Measurements from ENCODE around the gene PLPPR1. TPM values are rescaled to one million over a fixed set of nuclear protein-coding genes. Genes with fewer than 3 reads are reported as not detected.
A peak's percentile ranks its signal among the peaks of the same experiment; 100 is the strongest.

Gene PLPPR1
- total and polyA plus RNA-seq, 2 of the 13 experiments (the other 11 are each of a cell fraction or from before 2014, with no cell fraction given): 16.0 to 84.7 TPM

- TF ChIP-seq, protein P1, sequence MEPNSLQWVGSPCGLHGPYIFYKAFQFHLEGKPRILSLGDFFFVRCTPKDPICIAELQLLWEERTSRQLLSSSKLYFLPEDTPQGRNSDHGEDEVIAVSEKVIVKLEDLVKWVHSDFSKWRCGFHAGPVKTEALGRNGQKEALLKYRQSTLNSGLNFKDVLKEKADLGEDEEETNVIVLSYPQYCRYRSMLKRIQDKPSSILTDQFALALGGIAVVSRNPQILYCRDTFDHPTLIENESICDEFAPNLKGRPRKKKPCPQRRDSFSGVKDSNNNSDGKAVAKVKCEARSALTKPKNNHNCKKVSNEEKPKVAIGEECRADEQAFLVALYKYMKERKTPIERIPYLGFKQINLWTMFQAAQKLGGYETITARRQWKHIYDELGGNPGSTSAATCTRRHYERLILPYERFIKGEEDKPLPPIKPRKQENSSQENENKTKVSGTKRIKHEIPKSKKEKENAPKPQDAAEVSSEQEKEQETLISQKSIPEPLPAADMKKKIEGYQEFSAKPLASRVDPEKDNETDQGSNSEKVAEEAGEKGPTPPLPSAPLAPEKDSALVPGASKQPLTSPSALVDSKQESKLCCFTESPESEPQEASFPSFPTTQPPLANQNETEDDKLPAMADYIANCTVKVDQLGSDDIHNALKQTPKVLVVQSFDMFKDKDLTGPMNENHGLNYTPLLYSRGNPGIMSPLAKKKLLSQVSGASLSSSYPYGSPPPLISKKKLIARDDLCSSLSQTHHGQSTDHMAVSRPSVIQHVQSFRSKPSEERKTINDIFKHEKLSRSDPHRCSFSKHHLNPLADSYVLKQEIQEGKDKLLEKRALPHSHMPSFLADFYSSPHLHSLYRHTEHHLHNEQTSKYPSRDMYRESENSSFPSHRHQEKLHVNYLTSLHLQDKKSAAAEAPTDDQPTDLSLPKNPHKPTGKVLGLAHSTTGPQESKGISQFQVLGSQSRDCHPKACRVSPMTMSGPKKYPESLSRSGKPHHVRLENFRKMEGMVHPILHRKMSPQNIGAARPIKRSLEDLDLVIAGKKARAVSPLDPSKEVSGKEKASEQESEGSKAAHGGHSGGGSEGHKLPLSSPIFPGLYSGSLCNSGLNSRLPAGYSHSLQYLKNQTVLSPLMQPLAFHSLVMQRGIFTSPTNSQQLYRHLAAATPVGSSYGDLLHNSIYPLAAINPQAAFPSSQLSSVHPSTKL (CRISPR knock-in tag; IDR thresholded peaks at IDR 0.05): peak; percentile 83
- TF ChIP-seq EHMT2 (IDR thresholded peaks at IDR 0.05; ENCODE audit: borderline replicate concordance, low read depth, low read length): 0 out of 2 replicates have a peak, but pooled peaks have one; percentile 42
- no peak for TF ChIP-seq ZNF572 (CRISPR knock-in tag; IDR thresholded peaks at IDR 0.05)
- 0 out of 2 replicates have a peak, but pooled peaks have one; percentile 29 for TF ChIP-seq MIER2 (CRISPR knock-in tag; IDR thresholded peaks at IDR 0.05)
- TF ChIP-seq HOXA9 (CRISPR knock-in tag; IDR thresholded peaks at IDR 0.05; ENCODE audit: borderline replicate concordance): no peak
- TF ChIP-seq TIGD3 (CRISPR knock-in tag; IDR thresholded peaks at IDR 0.05; ENCODE audit: borderline replicate concordance): no peak
- no peak for TF ChIP-seq SNRNP70 (IDR thresholded peaks at IDR 0.05; ENCODE audit: low read depth, low read length)
- 0 out of 2 replicates have a peak, but pooled peaks have one; percentile 35 for TF ChIP-seq ZMYM4 (CRISPR knock-in tag; IDR thresholded peaks at IDR 0.05)
- peak; percentile 86 for TF ChIP-seq FOXA3 (CRISPR knock-in tag; IDR thresholded peaks at IDR 0.05)
- 0 out of 2 replicates have a peak, but pooled peaks have one; percentile 9 for TF ChIP-seq ZNF644 (CRISPR knock-in tag; IDR thresholded peaks at IDR 0.05; ENCODE audit: low read depth)
- TF ChIP-seq ZNF530 (CRISPR knock-in tag; IDR thresholded peaks at IDR 0.05; ENCODE audit: low read depth): no peak
- TF ChIP-seq PHF8 (CRISPR knock-in tag; IDR thresholded peaks at IDR 0.05): no peak
- TF ChIP-seq MXD1 (CRISPR knock-in tag; IDR thresholded peaks at IDR 0.05): no peak
- TF ChIP-seq ARID3A (IDR thresholded peaks at IDR 0.05; ENCODE audit: low read depth, low read length): peak; percentile 97
- TF ChIP-seq NPAS2 (CRISPR knock-in tag; IDR thresholded peaks at IDR 0.05; ENCODE audit: borderline replicate concordance): no peak
- no peak for TF ChIP-seq SP4 (CRISPR knock-in tag; IDR thresholded peaks at IDR 0.05)
- TF ChIP-seq KLF13 (CRISPR knock-in tag; IDR thresholded peaks at IDR 0.05): no peak
- TF ChIP-seq, protein P2, sequence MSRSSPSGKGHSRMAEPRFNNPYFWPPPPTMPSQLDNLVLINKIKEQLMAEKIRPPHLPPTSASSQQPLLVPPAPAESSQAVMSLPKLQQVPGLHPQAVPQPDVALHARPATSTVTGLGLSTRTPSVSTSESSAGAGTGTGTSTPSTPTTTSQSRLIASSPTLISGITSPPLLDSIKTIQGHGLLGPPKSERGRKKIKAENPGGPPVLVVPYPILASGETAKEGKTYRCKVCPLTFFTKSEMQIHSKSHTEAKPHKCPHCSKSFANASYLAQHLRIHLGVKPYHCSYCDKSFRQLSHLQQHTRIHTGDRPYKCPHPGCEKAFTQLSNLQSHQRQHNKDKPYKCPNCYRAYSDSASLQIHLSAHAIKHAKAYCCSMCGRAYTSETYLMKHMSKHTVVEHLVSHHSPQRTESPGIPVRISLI (CRISPR knock-in tag; IDR thresholded peaks at IDR 0.05; ENCODE audit: borderline replicate concordance): peak; percentile 75
- peak; percentile 92 for TF ChIP-seq MIXL1 (CRISPR knock-in tag; IDR thresholded peaks at IDR 0.05)
- TF ChIP-seq ATM (IDR thresholded peaks at IDR 0.05; ENCODE audit: borderline replicate concordance): peak; percentile 92; the same call in 1 of the 2 replicates
- no peak for TF ChIP-seq ARNT (IDR thresholded peaks at IDR 0.05)
Observed at GRCh38 chr9:101324245-101324804, 295.8 kb downstream of the PLPPR1 start (continued).
